GM12891 (cell line): ENCODE measurements around the gene DMRTC2.
A peak's percentile ranks its signal among the peaks of the same experiment; 100 is the strongest.
"Not testable (repeated sequence)": the region's sequence is repeated elsewhere in the genome, so short reads cannot be mapped to it uniquely, and the experiment has no call there.

Experiments used
- DNase-seq: peaks from one replicate; pipeline ENCODE4 v3.0.0; 2011; ENCODE audit warnings: low spot score; ENCODE audit not compliant: insufficient read length
- FAIRE-seq: peaks from 2 replicates; lab custom pipeline; 2011; peaks lifted over from hg19 to GRCh38; lab: Jason Lieb, UNC
- PAX5 ChIP-seq: IDR thresholded peaks from 2 replicates; pipeline ENCODE4 v1.6.1; 2011; ENCODE audit warnings: low read length, moderate library complexity, mild to moderate bottlenecking; ENCODE audit not compliant: insufficient read depth, severe bottlenecking
- POLR2A ChIP-seq: IDR thresholded peaks from 2 replicates; pipeline ENCODE4 v1.6.1; 2011; ENCODE audit warnings: low read depth, low read length, control low read depth
- POLR2AphosphoS5 ChIP-seq: IDR thresholded peaks from 2 replicates; pipeline ENCODE4 v1.6.1; 2011; ENCODE audit warnings: low read depth, low read length, control low read depth
- POU2F2 ChIP-seq: IDR thresholded peaks from 2 replicates; pipeline ENCODE4 v1.6.1; 2011; ENCODE audit warnings: low read depth, mild to moderate bottlenecking, control low read depth, low read length, moderate library complexity
- SPI1 ChIP-seq: IDR thresholded peaks from 2 replicates; pipeline ENCODE4 v1.6.1; 2011; ENCODE audit warnings: low read depth, low read length, control low read depth
- TAF1 ChIP-seq: IDR thresholded peaks from 2 replicates; pipeline ENCODE4 v1.6.1; 2011; ENCODE audit warnings: low read depth, low read length, control low read depth

The DMRTC2 gene

DNA sequence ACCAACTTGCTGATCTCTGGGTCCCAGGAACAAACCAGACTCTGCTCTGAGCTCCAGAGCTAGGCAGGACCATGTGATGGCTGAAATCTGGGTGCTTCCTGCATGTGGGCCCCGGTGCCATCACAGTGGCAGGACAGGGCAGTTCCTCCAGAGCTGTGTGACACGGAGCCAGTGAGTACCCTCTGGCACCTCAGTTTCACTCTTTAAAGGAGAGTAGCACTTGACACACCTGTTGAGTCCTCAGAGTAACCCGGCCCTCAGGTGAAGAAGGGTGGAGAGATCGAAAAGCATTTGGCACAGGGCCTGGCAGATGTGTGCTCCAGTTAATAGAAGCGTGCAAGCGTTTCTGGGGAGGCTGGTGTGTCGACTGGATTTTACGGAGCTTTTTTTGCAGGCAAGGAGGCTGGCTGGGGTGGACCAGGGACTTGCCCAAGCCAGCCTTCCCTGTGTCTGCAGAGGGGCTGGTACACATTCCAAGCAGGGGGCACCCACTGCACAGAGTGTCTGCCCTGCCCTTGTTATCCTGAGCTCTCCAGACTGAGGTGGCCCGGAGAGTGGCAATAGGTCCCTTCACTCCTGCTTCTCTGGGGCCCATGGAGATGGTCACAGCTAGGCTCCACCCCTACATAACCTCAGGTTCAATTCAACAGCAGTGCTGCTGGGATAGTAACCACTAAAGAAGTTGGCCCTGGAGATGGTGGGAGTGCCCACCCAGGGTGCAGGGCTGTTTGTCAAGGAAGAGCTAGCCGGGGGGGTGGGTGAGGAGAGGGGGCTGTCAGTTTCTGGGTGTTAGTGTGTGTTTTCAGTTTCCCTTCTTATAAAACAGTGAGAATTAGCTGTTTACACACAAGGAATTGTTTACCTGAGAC is 23.5 kb downstream of the DMRTC2 start:
- TF ChIP-seq POLR2A = no peak; the same call in 1 of the 2 replicates
- TF ChIP-seq POLR2AphosphoS5 = peak; percentile 59
- DNase-seq (no peak), FAIRE-seq (no peak)

- no peak for FAIRE-seq
- TF ChIP-seq TAF1 = no peak
- 0 out of 2 replicates have a peak, but pooled peaks have one; percentile 11 for TF ChIP-seq POLR2AphosphoS5
- no peak for DNase-seq
Observed at GRCh38 chr19:41868989-41869300, 24.1 kb downstream of the DMRTC2 start.

DNA sequence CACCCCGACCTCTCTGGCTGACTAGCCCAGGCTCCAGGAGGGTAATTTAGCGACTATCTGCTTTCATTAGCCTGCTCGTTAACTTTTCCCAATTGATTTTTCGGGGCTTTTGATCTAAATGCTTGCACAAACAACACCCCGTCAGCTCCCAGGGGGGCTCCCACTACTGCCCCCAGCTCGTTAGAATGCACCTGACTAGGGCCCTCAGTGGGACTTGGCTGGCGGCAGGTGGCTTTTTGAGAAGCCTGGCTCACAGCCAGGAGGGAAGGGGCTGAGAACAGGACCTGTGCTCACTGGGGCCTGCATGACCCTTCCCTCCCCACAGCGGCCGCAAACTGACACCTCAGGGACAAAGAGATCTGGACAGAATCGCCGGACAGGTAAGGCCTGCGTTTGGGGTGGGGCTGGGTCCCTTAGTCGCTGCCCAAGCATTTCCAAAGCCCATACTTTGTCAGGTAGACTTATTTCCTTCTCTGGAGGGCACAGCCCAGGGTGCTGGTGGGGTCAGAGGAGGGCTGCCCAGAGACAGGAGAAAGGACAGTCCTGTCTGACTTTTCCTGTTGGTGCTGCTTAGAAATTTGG is 24.6 kb downstream of the DMRTC2 start:
- DNase-seq (no peak), FAIRE-seq (no peak)
- TF ChIP-seq POLR2A (0 out of 2 replicates have a peak, but pooled peaks have one; percentile 47), PAX5 (no peak)

DNA sequence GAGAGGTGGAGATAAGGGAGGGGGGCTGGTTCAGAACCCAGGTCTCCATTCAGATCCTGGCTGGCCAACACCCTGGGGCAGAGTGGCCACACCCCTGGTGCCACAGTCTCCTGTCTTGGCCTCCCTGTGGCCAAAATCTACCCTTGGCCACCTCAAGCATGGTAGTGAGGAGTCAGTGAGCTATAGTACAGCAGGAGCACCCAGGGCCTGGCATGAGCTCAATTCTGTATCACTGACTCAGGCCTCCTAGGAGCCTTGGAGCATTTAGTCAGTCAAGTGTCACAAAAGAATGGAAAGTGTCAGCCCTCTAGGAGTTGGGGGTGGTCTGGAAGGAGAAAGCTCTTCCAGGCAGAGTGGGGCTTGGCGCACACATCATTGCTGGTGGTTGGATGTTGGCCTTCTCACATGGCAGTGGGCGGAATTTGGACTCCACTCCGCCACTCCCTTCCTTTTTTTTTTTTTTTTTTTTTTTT is 25.6 kb downstream of the DMRTC2 start:
- TF ChIP-seq POLR2A = peak; percentile 40; the same call in 1 of the 2 replicates
- no peak for TF ChIP-seq SPI1
- no peak for TF ChIP-seq TAF1
- DNase-seq (no peak), FAIRE-seq (no peak)

DNA sequence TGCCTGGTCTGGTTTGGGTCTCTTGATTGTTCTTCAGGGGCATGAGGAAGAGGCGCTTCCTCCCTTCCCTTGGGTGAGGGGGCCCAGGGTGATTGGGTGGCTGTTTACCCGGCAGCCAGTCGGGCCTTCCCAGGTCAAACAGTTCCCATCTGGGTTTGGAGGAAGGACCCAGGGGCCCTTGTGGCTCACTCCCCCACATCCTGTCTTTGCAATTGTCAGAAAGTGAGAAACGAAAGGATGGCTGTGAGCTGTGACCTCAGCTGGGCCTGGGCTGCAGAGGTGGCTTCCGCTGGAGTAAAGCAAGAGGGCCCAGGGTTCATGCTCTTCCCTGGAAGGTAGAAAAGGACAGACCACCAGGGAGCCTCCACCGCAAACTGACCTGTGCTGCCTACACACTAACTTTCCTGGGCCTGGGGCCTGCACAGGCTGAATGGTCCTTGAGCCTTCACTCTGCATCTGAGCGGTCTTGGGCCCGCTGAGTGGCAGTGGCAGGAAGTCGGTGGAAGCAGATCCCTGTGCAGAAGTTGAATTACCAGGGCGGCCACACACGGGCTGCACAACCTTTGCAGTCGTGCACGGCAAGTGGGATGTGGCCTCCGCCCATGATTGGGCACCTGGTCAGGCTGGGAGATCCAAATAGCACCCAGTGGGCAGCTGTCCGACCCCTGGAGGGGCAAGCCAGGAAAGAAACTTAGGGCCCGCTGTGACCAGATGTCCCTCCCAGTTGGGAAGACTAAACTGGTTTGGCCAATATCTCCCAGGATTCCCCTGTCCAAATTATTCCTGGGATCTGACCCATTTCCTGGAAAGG is 26.9 kb downstream of the DMRTC2 start:
- FAIRE-seq (peak; percentile 97), DNase-seq (peak; percentile 75)
- TF ChIP-seq SPI1 (peak; percentile 47; the same call in 1 of the 2 replicates), POU2F2 (peak; percentile 82), POLR2A (peak; percentile 84; the same call in 1 of the 2 replicates), POLR2AphosphoS5 (peak; percentile 97), TAF1 (no peak), PAX5 (no peak)

DNA sequence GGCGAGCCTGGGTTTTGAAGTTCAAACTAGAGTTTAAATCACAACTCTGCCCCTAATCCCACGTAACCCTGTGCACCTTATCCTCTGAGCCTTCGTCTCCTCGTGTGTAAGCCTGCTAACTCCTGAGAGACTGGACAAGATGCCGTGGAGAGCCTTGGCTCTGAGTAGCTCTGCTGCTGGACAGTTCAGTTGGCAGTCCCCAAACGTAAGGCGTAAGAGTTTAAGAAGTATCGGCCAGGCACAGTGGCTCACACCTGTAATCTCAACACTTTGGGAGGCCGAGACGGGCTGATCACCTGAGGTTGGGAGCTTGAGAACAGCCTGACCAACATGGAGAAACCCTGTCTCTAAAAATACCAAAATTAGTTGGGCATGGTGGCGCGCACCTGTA is 27.5 kb downstream of the DMRTC2 start:
- DNase-seq (no peak), FAIRE-seq (no peak)
- TF ChIP-seq POU2F2 = no peak
- TF ChIP-seq POLR2A = no peak; the same call in 1 of the 2 replicates
- no peak for TF ChIP-seq PAX5
- TF ChIP-seq POLR2AphosphoS5 = no peak
- TF ChIP-seq TAF1 = no peak
- no peak for TF ChIP-seq SPI1

DNA sequence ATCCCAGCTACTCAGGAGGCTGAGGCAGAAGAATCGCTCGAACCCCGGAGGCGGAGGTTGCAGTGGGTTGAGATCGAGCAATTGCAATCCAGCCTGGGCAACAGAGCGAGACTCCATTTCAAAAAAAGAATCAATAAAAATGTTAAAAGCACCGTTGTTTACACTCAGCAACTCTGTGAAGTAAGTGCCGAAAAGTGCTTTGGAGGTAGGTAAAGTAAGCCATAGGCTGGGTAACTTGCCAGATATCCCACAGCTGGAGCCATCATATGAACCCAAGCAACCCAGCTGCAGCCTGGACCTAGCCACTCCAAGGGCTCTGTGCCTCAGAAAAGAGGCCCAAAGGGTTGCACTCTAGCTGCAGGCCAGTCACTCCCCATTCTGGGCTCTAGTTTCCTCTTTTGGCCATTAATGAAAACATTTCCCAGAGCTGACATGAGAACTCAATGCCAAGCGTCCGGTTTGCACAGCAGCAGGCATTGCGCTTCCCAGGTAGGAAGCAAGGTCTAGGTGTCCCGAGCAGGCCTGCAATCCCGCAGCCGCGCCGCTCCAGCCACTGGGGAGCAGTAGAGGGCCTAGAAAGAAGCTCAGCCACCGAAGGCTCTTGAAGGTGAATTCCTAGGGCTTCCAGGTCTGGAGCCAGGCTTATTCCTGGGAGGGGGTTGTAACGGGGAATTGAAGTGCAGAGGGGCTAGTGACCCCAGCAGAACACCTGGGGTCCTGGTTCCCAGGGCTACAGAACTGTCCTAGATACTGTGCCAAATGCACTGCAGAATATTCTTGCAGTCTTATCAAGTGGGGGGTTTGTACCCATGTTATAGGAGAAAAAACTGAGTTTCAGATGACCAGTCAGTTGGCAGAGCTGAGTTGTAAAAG is 28.2 kb downstream of the DMRTC2 start:
- FAIRE-seq = peak; percentile 69
- TF ChIP-seq POLR2A (peak; percentile 42; the same call in 1 of the 2 replicates), PAX5 (no peak), SPI1 (no peak), POLR2AphosphoS5 (no peak), POU2F2 (0 out of 2 replicates have a peak, but pooled peaks have one; percentile 28), TAF1 (no peak)

DNA sequence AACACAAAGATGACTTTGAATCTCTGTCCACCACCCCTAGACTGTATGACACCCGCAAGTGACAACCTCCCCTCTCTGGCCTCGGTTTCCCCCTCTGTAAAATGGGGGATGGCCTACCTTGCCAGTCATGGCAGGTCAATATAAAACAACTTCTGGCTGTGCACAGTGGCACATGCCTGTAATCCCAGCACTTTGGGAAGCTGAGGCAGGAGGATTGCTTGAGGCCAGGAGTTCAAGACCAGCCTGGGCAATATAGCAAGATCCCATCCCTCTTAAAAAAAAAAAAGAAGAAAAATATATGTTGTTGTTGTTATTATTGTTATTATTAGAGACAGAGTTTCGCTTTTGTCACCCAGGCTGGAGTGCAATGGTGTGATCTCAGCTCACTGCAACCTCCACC is 31.1 kb downstream of the DMRTC2 start:
- DNase-seq, FAIRE-seq: not testable (repeated sequence)

More for the DNA sequence above, 28.2 kb downstream of the DMRTC2 start:
- DNase-seq = no peak

DNA sequence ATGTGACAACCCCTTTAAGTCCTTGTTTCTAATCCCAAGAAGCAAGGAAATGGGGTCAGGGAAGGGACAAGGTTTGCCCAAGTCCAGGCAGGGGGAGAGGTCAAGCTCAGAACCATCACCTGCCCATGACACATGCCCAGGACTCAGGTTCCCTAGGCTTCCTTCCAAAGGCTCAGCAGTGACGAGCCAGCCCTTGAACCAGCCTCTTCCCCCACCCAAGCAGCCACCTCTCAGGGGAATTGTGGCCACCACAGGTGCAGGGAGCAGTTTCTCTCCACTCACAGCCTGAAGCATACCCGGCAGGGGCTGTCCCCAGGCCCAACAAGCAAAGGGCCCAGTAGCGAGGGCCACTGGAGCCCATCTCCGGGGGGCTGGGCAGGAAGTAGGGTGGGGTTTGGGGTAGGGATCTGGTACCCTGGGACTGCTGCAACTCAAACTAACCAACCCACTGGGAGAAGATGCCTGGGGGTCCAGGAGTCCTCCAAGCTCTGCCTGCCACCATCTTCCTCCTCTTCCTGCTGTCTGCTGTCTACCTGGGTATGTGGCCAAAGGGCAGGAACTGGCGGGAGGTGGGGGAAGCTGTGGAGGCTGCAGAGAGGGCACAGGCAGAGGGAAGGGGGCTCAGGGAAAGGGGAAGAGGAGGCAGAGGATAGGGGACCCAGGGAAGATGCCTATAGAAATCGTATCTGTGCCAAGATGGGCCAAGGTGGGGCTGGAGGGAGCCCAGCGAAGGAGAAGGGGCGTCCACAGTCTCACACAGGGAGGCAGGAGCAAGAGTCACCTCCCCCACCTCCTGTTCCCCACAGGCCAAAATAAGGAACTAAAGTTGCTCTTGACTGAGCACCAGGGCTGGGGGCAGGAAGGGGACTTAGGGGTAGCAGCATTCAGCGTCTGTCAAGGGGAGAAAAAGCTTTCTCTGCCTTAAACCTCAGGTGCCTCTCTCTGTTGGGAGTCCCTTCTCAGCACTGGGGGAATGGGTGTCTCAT is 32.3 kb downstream of the DMRTC2 start, which contains the start of gene CD79A:
Gene CD79A, plus strand, starts transcription at position 433 of the 986 bp plus-strand sequence. Its CDS starts 26 bp downstream, at position 459.
- FAIRE-seq = peak; percentile 98
- TF ChIP-seq POLR2AphosphoS5 = peak; percentile 69
- peak; percentile 86 for TF ChIP-seq POLR2A
- TF ChIP-seq POU2F2 = peak; percentile 71; the same call in 1 of the 2 replicates
- peak; percentile 54 for TF ChIP-seq TAF1
- TF ChIP-seq PAX5 = peak; percentile 80
- peak; percentile 30; the same call in 1 of the 2 replicates for TF ChIP-seq SPI1
- no peak for DNase-seq
